Measurements from ENCODE around the gene PPP1CC. TPM values are rescaled to one million over a fixed set of nuclear protein-coding genes. Genes with fewer than 3 reads are reported as not detected.
"Not testable (repeated sequence)": the region's sequence is repeated elsewhere in the genome, so short reads cannot be mapped to it uniquely, and the experiment has no call there.

Gene PPP1CC
- total RNA-seq, 1 donor from 2014 or later, result 193 TPM

DNA sequence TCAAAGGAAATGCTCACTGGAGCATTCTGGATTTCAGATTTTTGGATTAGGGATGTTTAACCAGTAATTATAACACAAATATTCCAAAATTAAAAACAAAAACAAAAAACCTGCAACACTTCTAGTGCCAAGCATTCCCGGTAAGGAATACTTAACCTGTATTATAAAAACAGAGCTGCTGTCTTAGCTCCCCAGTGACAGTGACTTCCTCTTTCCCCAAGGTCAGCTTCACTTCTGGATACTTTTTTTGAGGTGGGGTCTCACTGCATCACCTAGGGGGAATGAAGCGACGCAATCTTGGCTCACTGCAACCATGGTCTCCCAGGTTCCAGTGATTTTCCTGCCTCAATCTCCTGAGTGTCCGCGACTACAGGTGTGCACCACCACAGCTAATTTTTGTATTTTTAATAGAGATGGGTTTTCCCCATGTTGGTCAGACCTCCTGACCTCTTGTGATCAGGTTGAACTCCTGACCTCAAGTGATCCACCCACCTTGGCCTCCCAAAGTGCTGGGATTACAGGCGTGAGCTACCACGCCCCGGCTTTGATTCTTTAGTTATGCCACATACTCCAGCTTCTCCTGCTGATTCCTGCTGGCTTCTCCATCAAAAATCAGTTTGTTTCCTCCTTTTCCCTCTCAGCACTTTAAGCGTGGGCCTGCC, 15.9 kb downstream of the PPP1CC start:
- intact Hi-C loops (cut with micrococcal nuclease), result no loop called here

DNA sequence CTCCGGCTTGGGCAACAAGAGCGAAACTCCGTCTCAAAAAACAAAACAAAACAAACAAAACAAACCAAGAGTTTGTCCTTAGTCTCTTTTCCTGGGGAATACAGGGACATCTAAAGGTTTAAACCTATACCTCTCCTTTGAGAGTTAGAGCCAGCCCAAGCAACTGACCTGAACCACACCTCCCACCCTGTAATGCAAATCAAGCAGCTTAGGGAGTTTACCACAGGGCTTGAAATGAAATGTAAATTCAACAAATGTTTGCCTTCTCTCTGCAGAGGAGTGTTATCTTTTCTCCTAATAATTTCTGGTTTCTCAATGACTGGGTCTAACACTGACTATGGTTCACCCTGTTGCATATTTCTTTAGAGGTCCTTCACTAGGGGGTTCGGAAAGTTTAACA, 16.7 kb downstream of the PPP1CC start:
- intact Hi-C loops (cut with micrococcal nuclease), result no loop called here

DNA sequence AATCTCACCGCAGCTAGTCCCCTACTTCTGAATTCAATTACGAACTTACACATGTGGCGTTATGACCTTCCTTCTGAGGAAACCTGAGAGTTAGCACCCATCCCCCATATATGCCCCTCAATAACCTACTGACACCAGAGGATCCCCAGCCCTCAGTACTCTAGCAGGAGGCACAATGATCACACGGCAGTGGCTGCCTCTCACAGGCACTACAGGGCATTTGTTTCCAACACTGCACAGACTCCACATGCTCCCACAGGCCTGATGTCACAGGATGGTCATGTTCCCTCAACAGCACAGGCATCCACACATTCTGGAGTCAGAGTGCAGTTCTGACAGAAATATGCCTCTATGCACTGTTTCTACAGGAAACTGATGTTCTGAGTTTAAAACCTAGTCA, 17.4 kb downstream of the PPP1CC start:
- intact Hi-C loops (cut with micrococcal nuclease), result no loop called here

DNA sequence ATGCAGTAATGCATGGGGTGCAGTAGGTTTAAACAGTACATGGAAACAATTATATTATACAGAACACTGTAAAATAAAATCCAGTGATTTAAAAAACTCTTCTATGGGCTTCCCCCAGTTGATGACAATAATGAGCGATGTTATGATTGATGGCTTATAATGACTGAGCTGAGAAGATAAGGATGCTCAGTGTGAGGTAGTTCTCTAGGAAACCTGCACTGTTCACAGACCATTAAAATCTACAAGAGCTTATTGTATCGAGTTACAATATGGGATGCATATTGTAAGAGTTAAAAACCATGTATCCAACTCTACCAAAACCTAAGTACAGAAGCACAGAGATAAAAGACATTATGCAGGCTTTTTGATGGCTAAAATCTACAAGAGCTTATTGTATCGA, 19.8 kb downstream of the PPP1CC start:
- intact Hi-C loops (cut with micrococcal nuclease), result not testable (repeated sequence)

DNA sequence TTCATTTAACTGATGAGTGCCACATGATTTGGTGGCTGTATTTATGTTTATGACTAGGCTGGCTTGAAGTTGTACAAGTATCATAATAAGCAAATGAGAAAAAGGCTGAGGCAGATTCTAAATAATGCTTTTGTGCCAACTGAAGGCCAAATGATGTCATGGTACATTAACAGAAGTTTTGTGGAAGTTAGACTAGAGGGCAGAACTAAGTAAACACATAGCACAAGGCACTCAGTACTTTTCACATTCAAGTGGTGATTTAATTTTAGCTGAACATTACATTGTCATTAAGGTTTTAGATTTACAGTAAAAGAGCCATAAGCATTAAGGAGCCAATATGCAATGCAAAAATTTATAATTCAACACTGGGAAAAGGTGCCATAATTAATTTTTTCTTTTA, 21.1 kb downstream of the PPP1CC start:
- intact Hi-C loops (cut with micrococcal nuclease), result no loop called here

DNA sequence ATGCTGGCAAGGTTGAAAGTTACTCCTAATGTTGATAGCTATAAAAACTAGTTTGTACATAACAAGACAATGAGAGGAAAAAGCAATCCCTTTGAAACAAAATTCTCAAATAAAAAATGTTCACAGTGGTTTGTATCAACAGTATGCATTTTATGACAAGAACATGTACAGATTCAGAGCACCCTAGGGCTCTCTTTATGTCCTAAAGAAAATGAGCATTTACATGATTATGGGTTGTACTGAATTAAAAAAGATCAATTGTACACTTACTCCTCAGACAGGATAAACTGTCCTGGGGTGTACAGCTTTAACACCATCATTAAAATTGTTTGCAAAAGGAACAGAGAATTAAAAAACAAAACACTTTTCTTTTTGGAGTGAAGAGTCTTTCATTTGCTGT, 22.2 kb downstream of the PPP1CC start:
- intact Hi-C loops (cut with micrococcal nuclease), result no loop called here

DNA sequence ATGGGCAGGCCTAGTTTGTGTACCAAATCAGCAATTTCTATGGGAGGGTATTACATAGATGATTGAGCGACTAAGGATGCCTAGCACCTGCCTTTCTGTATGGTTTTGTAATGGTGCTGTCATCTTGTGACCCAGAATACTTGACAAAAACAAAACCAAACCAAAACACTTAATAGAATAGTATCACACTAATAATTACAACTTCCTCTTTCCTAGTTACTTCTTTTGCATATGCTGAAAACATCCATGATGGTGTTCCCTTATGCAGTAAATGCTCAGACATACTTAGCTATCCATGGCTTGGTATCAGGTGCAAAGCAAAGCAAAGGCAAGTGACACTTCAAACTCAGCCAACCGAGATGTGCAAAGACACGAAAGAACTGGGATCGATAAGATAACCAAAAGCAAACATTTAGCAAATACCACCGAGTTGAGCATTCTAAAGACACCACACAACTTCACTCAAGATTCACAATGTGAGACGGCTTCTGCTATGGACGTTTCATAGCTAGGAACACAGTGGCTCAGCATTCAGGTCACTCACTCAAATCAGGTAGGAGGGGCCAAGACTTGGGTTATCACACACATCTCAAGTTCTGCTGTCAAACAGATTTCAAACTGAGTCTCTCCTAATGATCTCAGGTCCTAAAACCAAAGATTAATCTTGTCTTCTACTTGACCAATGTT, 24.3 kb downstream of the PPP1CC start:
- intact Hi-C loops (cut with micrococcal nuclease), result no loop called here

DNA sequence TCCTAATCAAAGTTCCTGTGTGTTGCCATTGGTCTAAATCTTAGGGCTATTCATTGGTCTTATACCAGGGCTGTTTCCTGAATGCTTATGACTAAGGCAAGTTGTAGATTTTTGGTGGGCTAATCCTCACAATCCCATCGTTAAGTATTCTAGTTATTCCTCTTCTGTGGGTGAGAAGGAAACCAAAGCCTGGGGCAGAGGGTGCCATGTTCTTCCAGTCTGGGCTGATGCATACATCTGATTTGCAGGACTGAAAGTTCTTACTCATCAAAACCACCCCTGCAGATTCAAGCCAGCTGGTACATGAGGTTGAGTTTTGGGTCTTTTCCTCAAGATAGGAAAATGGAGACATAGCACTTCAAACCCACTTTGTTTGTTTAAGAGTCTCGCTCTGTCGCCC, 25.7 kb downstream of the PPP1CC start:
- intact Hi-C loops (cut with micrococcal nuclease), result no loop called here

DNA sequence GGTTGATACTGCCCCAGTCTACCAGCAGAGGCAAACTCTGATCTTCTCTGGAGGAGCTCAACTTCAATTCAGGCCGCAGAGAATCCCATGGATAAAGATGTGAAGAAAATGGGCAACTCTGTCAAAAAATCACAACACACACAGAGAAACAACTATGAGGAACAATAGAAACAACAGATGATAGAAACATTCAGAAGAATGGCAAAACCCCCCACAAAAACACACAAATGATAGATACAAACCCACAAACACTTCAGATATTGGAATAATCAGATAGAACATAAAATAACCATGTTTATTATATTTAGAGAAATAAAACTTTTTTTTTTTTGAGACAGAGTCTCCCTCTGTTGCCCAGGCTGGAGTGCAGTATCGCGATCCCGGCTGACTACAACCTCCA, 33.8 kb downstream of the PPP1CC start:
- intact Hi-C loops (cut with micrococcal nuclease), result no loop called here

DNA sequence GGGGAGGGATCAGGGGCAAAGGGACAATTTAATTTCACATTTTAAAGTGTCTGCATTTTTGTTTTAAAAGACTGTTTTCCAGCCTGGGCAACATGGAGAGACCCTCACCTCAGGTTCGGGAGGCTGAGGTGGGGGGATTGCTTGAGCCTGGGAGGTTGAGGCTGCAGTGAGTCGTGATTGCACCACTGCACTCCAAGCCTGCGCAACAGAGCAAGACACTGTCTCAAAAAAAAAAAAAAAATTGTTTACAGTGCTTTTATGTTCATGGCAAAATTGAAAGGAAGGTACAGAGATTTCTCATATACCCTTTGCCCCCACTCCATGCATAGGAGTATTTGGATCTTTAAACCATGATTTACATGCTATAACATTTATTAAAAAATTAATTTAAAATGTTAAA, 37.4 kb downstream of the PPP1CC start:
- intact Hi-C loops (cut with micrococcal nuclease), result no loop called here

DNA sequence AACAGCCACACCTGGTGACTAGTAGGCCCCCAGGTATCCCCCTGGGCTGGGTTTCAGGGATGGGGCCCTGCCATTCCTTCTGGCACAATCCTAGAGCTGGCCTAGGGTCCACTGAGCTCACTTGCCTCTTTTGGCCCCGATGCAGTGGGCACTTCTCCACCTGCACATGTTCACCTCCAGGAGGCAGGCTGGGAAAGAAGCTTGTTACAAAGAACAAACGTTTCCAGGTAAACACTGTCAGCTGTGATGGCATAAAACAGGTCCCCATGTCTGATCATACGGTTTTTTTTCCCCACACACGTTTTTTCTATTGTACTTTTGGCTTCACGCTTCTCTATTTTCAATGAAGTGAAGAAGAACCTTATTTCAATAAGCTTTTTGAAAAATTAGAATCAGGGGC, 37.9 kb downstream of the PPP1CC start:
- intact Hi-C loops (cut with micrococcal nuclease), result loop anchor here (1.0 kb wide), 1 partner anchor 122 kb away; no protein-coding TSS in a partner anchor

DNA sequence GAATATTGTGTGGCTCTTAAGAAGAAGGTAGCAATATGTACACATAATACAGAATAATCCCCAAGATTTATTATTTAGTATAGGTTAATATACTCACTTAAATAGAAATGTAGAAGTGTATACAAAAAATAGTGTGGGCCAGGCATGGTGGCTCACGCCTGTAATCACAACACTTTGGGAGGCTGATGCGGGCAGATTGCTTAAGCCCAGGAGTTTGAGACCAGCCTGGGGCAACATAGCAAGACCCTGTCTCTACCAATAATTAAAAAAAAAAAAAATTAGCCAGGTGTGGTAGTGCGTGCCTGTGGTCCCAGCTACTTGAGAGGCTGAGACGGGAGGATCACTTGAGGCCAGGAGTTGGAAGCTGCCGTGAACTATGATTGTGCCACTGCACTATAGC, 38.5 kb downstream of the PPP1CC start:
- intact Hi-C loops (cut with micrococcal nuclease), result loop anchor here (1.0 kb wide), 1 partner anchor 122 kb away; no protein-coding TSS in a partner anchor

DNA sequence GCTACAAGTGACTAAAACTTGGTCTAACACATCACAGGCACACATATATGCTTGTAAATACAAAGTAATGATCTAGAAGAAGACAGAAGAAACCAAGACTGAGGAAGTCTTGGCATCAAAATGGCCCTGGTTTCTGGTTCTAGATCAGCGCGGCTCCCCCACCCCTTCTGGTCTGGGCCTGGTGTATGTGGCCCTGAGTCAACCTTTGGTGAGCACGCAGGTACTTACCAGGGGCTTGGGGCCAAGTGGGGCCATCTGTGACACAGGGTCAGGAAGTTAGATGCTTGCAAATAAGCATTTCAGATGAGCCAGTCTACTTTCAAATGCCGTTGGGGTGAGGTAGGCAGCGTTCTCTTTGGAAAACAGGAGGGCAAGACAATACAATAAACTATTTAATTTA, 40.6 kb downstream of the PPP1CC start:
- intact Hi-C loops (cut with micrococcal nuclease), result no loop called here

DNA sequence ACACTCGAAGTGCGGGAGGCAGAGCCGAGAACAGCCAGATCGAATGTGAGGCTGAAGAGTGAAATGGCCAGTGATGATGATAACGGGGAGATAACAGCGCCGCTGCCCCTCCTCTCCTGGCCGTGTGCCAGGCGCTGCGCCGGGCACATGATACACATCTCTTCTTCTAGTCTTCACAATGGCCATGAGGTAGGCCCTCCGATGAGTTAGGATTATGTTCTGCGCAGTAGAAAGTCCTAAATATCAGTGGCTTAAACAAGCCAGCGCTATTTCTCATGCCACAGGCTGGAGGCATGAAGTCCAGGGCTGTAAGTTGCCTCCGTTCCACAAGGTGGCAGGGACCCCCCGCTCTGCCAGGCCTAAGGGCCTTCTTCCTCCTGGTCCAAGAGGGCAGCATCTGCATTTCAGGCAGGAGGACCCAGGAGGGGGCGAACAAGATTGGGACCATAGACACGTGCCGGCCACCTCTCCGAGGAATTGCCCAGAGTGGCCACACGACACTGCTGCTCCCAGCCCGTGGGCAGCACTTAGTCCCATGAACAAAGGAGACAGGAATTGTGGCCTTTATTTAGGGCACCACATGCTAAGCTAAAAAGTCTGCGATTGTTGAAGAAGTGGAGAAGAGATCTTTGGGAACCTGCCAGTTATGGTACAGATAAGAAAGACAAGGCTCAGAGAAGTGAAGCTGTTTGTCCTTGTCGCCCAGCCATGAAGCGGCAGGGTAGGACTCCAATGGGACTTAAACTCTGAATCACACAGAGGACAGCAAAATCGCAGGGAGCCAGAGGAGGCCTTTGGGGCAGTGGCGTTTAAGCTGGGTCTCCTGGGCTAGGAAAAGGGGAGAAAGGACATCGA, 42.9 kb downstream of the PPP1CC start:
- intact Hi-C loops (cut with micrococcal nuclease), result loop anchor here (2.0 to 5.0 kb wide), 2 partner anchors 127 to 248 kb away; partner anchors contain the start of gene ARPC3

DNA sequence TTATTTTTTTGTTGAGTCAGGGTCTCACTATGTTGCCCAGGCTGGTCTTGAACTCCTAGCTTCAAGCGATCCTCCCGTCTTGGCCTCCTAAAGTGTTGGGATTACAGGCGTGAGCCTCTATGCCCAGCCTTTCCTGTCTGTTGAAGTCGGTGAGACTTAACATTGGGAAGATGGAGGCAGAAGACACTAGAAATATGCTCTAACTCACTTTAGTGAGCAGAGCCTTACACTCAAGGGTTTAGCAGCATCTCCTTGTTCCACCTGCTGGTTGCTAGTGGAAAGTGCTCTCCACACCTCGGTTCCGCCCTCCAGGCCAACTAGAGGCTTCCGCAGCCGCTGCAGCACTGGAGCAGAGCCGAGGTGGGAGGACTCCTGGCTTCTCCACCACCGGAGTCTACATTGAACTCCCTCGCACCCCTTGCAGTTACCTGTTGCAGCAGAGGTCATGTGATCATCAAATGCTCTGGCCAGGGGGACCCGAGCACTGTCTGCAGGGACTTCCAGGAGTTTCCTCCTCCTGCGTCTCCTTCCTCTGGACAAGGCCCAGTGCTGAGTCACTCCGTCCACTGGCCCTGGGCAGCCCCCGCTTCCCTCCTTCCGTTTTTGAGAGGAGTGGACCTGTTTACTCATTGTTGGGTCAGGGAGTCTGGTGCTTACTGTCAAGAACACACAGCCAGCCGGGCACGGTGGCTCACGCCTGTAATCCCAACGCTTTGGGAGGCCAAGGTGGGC, 44.4 kb downstream of the PPP1CC start:
- intact Hi-C loops (cut with micrococcal nuclease), result loop anchor here (1.0 to 5.0 kb wide), 10 partner anchors 9 to 246 kb away; partner anchors contain the start of genes ARPC3, HVCN1 and TCTN1

DNA sequence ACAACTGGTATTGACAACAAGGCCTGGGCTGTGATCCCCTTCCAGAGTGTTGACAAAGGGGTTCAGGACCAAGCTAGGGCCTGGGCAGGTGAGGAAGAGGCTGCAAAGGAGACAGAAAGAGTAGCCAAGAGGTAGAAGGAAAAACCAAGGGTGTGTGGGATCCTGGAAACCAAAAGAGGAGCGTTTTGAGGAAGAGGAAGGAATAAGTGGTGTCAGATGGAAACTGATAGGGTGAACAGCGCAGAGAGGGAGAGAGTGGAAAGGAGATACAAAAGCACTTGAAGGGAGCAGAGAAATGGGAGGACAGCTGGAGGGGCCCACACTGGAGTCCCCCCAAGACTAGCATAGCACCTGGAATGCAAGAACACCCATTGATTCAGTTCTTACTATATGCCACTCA, 45.5 kb downstream of the PPP1CC start:
- intact Hi-C loops (cut with micrococcal nuclease), result loop anchor here (5.0 kb wide), 1 partner anchor 245 kb away; the partner anchor contains the start of gene ARPC3

DNA sequence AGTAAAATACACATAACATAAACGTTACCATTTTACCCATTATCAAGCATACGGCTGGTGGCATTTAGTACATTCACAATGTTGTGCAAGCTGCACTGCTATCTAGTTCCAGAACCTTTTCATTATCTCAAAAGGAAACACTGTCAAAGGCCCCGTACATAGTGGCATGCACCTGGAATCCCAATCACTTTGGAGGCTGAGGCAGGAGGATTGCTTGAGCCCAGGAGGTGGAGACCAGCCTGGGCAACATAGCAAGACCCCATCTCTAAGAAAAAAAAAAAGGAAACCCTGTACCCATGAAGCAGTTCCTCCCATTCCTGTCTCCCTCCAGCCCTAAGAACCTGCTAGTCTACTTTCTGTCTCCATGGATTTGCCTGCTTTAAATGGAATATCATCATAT, 46.4 kb downstream of the PPP1CC start:
- intact Hi-C loops (cut with micrococcal nuclease), result loop anchor here (5.0 kb wide), 1 partner anchor 244 kb away; the partner anchor contains the start of gene ARPC3

DNA sequence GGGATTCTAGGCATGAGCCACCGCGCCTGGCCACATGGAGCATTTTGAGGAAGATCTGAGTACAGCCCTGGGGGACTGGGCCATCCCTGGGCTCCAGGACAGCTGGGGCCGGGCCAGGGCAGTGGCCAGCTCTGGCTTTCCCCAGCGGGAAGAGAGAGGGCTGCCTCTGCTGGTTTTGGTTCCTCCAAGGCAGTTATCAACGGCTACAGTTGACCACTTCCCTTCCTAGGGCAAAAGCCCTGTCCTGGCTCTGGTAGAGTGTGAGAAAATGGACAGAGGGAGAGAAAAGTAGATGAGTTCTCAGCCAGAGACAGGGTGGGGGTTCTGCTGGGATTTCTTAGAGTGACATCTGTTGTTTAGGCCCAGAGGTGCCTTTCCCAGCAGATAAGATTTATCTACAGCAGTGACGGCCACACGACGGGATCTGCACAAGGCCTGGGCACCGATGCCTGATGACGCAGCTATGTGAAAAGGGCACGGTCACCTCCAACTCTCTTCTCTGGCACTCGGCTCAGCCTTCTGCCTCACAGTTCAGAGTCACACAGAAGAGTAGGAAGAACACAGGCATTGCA, 48.3 kb downstream of the PPP1CC start:
- intact Hi-C loops (cut with micrococcal nuclease), result no loop called here

DNA sequence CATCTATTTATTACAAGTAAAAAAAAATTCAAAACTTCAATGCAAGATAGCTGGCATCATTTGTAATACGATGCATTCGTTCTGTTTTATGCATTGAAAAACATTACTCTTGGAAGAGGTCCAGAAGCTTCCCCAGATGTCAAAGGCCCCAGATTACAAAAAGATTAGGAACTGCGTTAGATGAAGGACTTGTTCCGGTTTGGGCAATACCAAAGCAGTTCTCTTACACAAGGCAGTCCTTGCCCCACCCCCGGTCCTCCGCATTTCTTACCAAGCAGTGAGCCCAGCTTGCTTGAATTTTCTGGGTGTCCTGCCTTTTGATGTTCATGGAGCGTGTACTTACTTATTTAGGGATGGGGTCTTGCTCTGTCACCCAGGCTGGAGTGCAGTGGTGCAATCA, 49.0 kb downstream of the PPP1CC start:
- intact Hi-C loops (cut with micrococcal nuclease), result no loop called here

DNA sequence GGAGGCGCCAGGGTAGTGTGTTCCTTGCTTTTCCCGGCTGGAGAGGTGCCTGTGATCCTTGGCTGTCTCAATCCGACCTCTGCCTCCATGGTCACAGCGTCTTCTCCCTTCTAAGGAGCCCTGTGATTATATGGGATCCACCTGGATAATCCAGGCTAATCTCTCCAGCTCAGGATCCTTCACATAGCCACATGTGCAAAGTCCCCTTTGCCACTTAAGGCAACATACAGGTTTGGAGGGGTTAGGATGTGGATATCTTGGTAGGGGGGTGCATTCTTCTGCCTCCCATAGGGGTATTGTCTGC, 52.6 kb downstream of the PPP1CC start:
- intact Hi-C loops (cut with micrococcal nuclease), result no loop called here

Measured in T-helper 2 cell treated with Interferon-gamma antibody and Interleukin-4, amounts not matched to agents 100 ng/mL and 5 ng/mL, for 36 hours (primary cell).